SK-N-MC (cell line): ENCODE results near the gene DDI1.

Source experiments
- EZH2 ChIP-seq: fragments of 200-600 bp; sonication (generic); IDR thresholded peaks from one replicate; pipeline ENCODE4 v1.6.1; 2017; ENCODE audit warnings: antibody characterized with exemption
- FOXP2 ChIP-seq: optimal IDR thresholded peaks from 2 replicates; pipeline ENCODE3; 2011; ENCODE audit warnings: mild to moderate bottlenecking, moderate library complexity; ENCODE audit not compliant: insufficient read depth; ENCODE audit errors: extremely low read length, control extremely low read depth

DNA sequence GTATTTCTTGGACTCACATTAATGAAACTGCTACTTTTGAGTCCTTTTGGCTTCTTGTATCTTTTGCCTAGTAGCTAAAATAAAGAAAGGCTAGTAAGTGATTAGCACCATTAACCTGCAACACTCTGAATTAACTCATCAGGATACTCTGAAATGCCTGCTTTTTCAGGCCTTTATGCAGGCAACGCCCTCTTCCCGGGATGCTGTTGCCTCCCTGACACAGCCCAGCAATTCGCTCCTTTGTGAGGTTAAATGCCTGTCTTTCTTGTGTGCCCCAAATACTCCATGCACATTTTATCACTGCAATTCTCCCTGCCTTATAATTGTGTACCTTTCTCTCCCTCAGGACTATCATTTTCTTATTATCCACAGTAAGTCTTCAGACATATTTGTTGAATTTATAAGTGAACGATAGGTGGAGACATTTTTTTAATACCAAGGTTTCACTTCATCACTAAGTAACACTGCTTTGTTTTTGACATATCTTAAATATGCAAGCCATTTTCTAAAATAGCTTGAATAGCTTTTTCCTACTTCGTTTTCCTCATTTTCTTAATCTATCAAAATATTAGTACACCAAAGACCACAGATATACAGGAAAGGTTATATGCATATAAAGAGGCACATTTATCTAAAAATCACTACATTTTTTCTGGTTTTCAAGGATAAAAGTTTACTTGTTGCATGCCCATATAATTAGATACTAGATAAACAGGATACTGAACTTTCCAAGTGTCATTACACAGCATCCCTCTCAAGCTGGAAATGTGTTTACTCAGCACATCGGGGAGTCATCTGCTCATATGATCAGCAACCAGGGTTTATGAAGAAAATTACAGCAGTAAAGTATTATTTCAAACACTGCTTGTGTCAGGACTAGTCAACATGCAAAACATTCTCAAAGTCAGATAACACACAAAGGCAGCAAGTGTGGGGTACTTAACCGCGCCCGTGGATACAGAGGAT, 48.5 kb upstream of the DDI1 start:
- peak; percentile 82 for TF ChIP-seq FOXP2
- TF ChIP-seq EZH2, result no peak
